Esophagus squamous epithelium (tissue), 5 donors: ENCODE results near the gene LRRC51. TPM values are rescaled to one million over a fixed set of nuclear protein-coding genes. Genes with fewer than 3 reads are reported as not detected.

Experiments
- DNase-seq: peaks from one replicate; lab custom pipeline; 2025; lab: John Stamatoyannopoulos, UW
- H3K27ac ChIP-seq, 4 donors: fragments of 200-600 bp; sonication (generic); one replicate each; pipeline ENCODE4 v1.5.1; 2016 to 2019; ENCODE audit warnings: mild to moderate bottlenecking in 1 of 4
- H3K27me3 ChIP-seq, 4 donors: fragments of 200-600 bp; sonication (generic); 1 replicate in 3 of 4; 2 replicates in 1 of 4; pipeline versions ENCODE4 v1.5.1 to v1.6.0; 2017 to 2021; ENCODE audit warnings: antibody characterized with exemption in 1 of 4
- H3K36me3 ChIP-seq, 3 donors: fragments of 200-600 bp; sonication (generic); one replicate each; pipeline ENCODE4 v1.5.1; 2016 to 2019
- H3K4me1 ChIP-seq, 3 donors: fragments of 200-600 bp; sonication (generic); one replicate each; pipeline ENCODE4 v1.5.1; 2017 to 2019
- H3K4me3 ChIP-seq, 4 donors: fragments of 200-600 bp; sonication (generic); 1 replicate in 3 of 4; 2 replicates in 1 of 4; pipeline ENCODE4 v1.5.1; 2016 to 2019; ENCODE audit warnings: mild to moderate bottlenecking in 2 of 4, moderate library complexity in 1 of 4
- H3K9me3 ChIP-seq, 3 donors: fragments of 200-600 bp; sonication (generic); one replicate each; pipeline ENCODE4 v1.5.1; 2016 to 2019
- CTCF ChIP-seq, 6 experiments: fragments of 450-650 bp in 4 of 6; fragments of 200-600 bp in 2 of 6; sonication (generic) in 2 of 6; IDR thresholded peaks; one replicate each; pipeline ENCODE4 v1.5.1; 2016 to 2019; ENCODE audit warnings: antibody characterized with exemption in 6 of 6, mild to moderate bottlenecking in 4 of 6, moderate library complexity in 4 of 6
- POLR2A ChIP-seq, 4 donors: fragments of 450-650 bp; IDR thresholded peaks; one replicate each; pipeline ENCODE4 v1.6.1; 2017; ENCODE audit warnings: antibody characterized with exemption in 4 of 4, mild to moderate bottlenecking in 4 of 4, moderate library complexity in 3 of 4
- WGBS, 2 donors: methylation state at CpG; one replicate each; pipeline ENCODE4 v1.1.5; 2018; 5-methylcytosine and 5-hydroxymethylcytosine counted together
- intact Hi-C: fragments of 100-400 bp; cut with DNase I; formaldehyde crosslinking; loops from one replicate; pipeline ENCODE4 v1.15.0; 2022
- total RNA-seq, 4 donors: library from RNA; depleted of rRNA; stranded (reverse); fragments of >200 nt; gene quantifications; one replicate each; pipeline ENCODE4 v1.1.0, GENCODE V29; 2016
- donor health status: DM: yes; HTN: yes; CAD: no.

Gene LRRC51
- total RNA-seq, 4 donors from 2014 or later: 2.1 to 4.2 (median 3.2) TPM

- Histone ChIP-seq H3K36me3 (peaks cover 0 to 40% (median 0%) of the 10 kb centered on the region in 3 donors), H3K4me3 (no peak overlapping the region), H3K4me1 (peaks cover 6 to 43% (median 8%) of the 10 kb centered on the region in 3 donors), H3K9me3 (no peaks in the 10 kb centered on the region), H3K27me3 (no peaks in the 10 kb centered on the region), H3K27ac (no peak overlapping the region)
- DNase-seq: no peak
- TF ChIP-seq CTCF (IDR thresholded peaks at IDR 0.05) (no peak), POLR2A (IDR thresholded peaks at IDR 0.05) (no peak)
- WGBS, 2 donors: 88 to 91% methylated on average over 5 of the region's 5 CpGs
- intact Hi-C loops: no loop called here
Observed at GRCh38 chr11:72061739-72062396, 18.8 kb upstream of the LRRC51 start.

- intact Hi-C loops: no loop called here
- no peaks in the 10 kb centered on the region for H3K27me3 ChIP-seq
- H3K36me3 ChIP-seq: peaks cover 0 to 34% (median 0%) of the 10 kb centered on the region in 3 donors
- peak overlapping the region in 3 of 4 donors; percentile 8 to 92 (median 86) for H3K27ac ChIP-seq
- H3K9me3 ChIP-seq: no peaks in the 10 kb centered on the region
- peaks cover 19 to 65% (median 37%) of the 10 kb centered on the region in 3 donors for H3K4me1 ChIP-seq
- DNase-seq: no peak
- H3K4me3 ChIP-seq: no peak overlapping the region
- TF ChIP-seq CTCF (IDR thresholded peaks at IDR 0.05) (no peak), POLR2A (IDR thresholded peaks at IDR 0.05) (no peak)
Observed at GRCh38 chr11:72066855-72067254, 13.8 kb upstream of the LRRC51 start.

- no peak for DNase-seq
- H3K9me3 ChIP-seq: no peaks in the 10 kb centered on the region
- TF ChIP-seq CTCF (IDR thresholded peaks at IDR 0.05): no peak
- no peak overlapping the region for H3K4me3 ChIP-seq
- intact Hi-C loops: no loop called here
- peaks cover 0 to 29% (median 0%) of the 10 kb centered on the region in 3 donors for H3K36me3 ChIP-seq
- no peaks in the 10 kb centered on the region for H3K27me3 ChIP-seq
- H3K27ac ChIP-seq: peak overlapping the region in 3 of 4 donors; percentile 8 to 92 (median 86)
- peaks cover 24 to 69% (median 41%) of the 10 kb centered on the region in 3 donors for H3K4me1 ChIP-seq
Observed at GRCh38 chr11:72067266-72067665, 13.4 kb upstream of the LRRC51 start.

GRCh38 chr11:72067676-72068075 is 13.0 kb upstream of the LRRC51 start:
- intact Hi-C loops: no loop called here
- Histone ChIP-seq H3K27ac (peak overlapping the region; percentile 81 to 92 (median 88)), H3K9me3 (no peaks in the 10 kb centered on the region), H3K36me3 (peaks cover 0 to 25% (median 0%) of the 10 kb centered on the region in 3 donors), H3K4me3 (peak overlapping the region in 1 of 4 donors; percentile 7), H3K4me1 (peaks cover 28 to 73% (median 45%) of the 10 kb centered on the region in 3 donors), H3K27me3 (no peaks in the 10 kb centered on the region)
- DNase-seq: no peak
- TF ChIP-seq POLR2A (IDR thresholded peaks at IDR 0.05) (no peak), CTCF (IDR thresholded peaks at IDR 0.05) (no peak)

GRCh38 chr11:72069200-72069599 is 11.4 kb upstream of the LRRC51 start:
- Histone ChIP-seq H3K4me1 (peaks cover 28 to 88% (median 48%) of the 10 kb centered on the region in 3 donors), H3K27me3 (no peaks in the 10 kb centered on the region), H3K9me3 (no peaks in the 10 kb centered on the region), H3K36me3 (peaks cover 0 to 15% (median 0%) of the 10 kb centered on the region in 3 donors), H3K4me3 (peak overlapping the region in 3 of 4 donors; percentile 17 to 43 (median 22)), H3K27ac (peak overlapping the region; percentile 81 to 92 (median 88))
- no peak for DNase-seq
- intact Hi-C loops: no loop called here
- TF ChIP-seq CTCF (IDR thresholded peaks at IDR 0.05): no peak
- no peak for TF ChIP-seq POLR2A (IDR thresholded peaks at IDR 0.05)
